ENCODE results near the gene CHN1. TPM values are rescaled to one million over a fixed set of nuclear protein-coding genes. Genes with fewer than 3 reads are reported as not detected.

CHN1 gene
- total RNA-seq, 1 donor from 2014 or later, result 7.8 TPM

GRCh38 chr2:174807931-174808330 is 197.2 kb downstream of the CHN1 start:
- no peak for DNase-seq (ENCODE audit: low spot score in 2 of 2)
- Histone ChIP-seq H3K27me3 (no peaks in the 10 kb centered on the region), H3K4me1 (no peaks in the 10 kb centered on the region), H3K27ac (no peak overlapping the region), H3K4me3 (no peak overlapping the region), H3K9me3 (no peaks in the 10 kb centered on the region), H3K36me3 (peaks cover 4% of the 10 kb centered on the region in 2 donors)
- intact Hi-C loops (cut with DNase I), result no loop called here
- no peak for TF ChIP-seq CTCF (IDR thresholded peaks at IDR 0.05)

DNA sequence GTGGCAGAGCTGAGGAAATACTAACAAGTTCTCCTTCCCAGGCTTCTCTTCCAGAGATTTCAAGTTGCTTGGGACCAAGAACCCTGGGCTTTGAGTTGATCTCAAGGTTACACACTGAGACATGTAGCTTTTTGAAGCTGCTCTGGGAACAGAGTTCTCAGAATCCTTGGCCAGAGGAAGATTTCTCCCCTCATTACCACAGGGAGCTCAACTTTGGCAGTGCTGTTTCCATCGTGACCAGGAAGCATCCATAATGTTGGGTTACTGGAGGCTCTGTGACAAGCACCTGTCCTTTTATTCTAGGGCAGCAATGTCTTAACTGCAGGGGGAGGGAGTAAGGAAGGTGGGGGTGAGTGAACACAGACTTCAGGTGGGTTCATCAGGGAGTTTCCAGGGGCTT is 199.4 kb downstream of the CHN1 start:
- intact Hi-C loops (cut with DNase I), result no loop called here
- H3K4me3 ChIP-seq, result no peak overlapping the region
- no peak overlapping the region for H3K27ac ChIP-seq
- no peak for DNase-seq (ENCODE audit: low spot score in 2 of 2)
- no peak for TF ChIP-seq CTCF (IDR thresholded peaks at IDR 0.05)
- no peaks in the 10 kb centered on the region for H3K27me3 ChIP-seq
- peaks cover 4% of the 10 kb centered on the region in 2 donors for H3K36me3 ChIP-seq
- no peaks in the 10 kb centered on the region for H3K4me1 ChIP-seq
- H3K9me3 ChIP-seq, result no peaks in the 10 kb centered on the region

DNA sequence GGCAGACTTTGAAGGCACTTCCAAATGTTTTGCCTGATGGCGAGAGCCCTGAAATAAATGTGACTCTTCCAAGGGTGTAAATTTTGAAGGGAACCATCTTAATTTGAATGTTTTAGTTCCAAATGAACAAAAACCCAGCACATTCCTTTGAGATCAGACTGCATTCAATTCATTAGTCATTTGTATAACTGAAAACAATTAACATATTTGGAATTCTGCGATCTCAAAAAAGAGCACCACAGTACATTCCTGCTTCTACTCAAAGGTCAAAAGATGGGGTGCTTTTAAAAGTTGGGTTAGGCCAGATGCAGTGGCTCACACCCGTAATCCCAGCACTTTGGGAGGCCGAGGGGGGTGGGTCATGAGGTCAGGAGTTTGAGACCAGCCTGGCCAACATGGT is 202.7 kb downstream of the CHN1 start:
- H3K27me3 ChIP-seq, result no peaks in the 10 kb centered on the region
- no peak overlapping the region for H3K27ac ChIP-seq
- TF ChIP-seq CTCF (IDR thresholded peaks at IDR 0.05), result no peak
- no peak overlapping the region for H3K4me3 ChIP-seq
- no peaks in the 10 kb centered on the region for H3K36me3 ChIP-seq
- intact Hi-C loops (cut with DNase I), result no loop called here
- DNase-seq (ENCODE audit: low spot score in 2 of 2), result no peak
- no peaks in the 10 kb centered on the region for H3K4me1 ChIP-seq
- no peaks in the 10 kb centered on the region for H3K9me3 ChIP-seq

DNA sequence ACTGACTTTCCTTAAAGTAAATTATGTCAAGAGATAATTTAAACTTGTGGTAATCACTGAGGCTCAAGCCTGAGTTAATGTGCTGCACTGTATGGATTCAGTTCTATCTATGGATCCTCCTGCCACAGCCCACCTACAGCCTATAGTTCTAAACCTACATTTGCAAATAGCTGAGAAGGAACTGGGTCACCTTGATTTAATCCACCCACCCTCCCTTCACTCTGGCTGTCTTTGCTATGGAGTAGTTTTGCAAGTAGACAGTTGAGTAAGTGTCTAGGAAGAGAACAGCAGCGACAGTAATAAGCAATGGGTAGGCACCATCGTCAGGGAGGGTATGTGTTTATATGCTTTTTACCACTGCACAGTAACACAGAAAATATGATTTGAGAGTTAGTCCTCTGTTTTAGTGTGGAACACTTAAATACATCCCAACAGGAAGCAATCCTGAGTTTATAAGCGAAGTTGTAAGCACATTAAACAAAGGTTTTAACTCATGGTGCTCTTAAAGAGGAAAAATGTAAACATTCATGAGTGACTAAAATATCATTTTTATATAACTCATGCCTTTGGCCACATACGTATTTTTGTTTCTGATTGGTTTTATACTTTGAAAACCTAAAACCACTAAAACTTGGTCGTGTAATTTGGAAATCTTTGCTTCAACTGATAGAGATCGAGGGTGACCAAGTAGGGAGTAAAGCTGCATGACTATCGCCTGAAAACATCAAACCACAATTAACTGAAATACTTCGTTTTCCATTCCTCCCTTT is 204.6 kb downstream of the CHN1 start:
- H3K36me3 ChIP-seq, result no peaks in the 10 kb centered on the region
- H3K27ac ChIP-seq, result no peak overlapping the region
- H3K4me1 ChIP-seq, result no peaks in the 10 kb centered on the region
- no peak for TF ChIP-seq CTCF (IDR thresholded peaks at IDR 0.05)
- intact Hi-C loops (cut with DNase I), result no loop called here
- no peaks in the 10 kb centered on the region for H3K27me3 ChIP-seq
- no peaks in the 10 kb centered on the region for H3K9me3 ChIP-seq
- no peak for DNase-seq (ENCODE audit: low spot score in 2 of 2)
- no peak overlapping the region for H3K4me3 ChIP-seq

GRCh38 chr2:174798801-174799200 is 206.4 kb downstream of the CHN1 start:
- Histone ChIP-seq H3K4me3 (no peak overlapping the region), H3K36me3 (no peaks in the 10 kb centered on the region), H3K27me3 (no peaks in the 10 kb centered on the region), H3K27ac (no peak overlapping the region), H3K9me3 (no peaks in the 10 kb centered on the region), H3K4me1 (no peaks in the 10 kb centered on the region)
- intact Hi-C loops (cut with DNase I), result no loop called here
- TF ChIP-seq CTCF (IDR thresholded peaks at IDR 0.05), result no peak
- DNase-seq (ENCODE audit: low spot score in 2 of 2), result no peak

Data from ascending aorta (tissue), 2 donors.